Omental fat pad (tissue), 4 donors: Measurements from ENCODE around the gene B4GALNT4. TPM values are rescaled to one million over a fixed set of nuclear protein-coding genes. Genes with fewer than 3 reads are reported as not detected.

Experiments
- ATAC-seq: fragments of 150-250 bp; one replicate; pipeline ENCODE4 v1.9.1; 2016; ENCODE audit warnings: mild to moderate bottlenecking, moderate library complexity; ENCODE audit not compliant: low FRiP score
- DNase-seq: peaks from one replicate; pipeline ENCODE4 v3.0.0-alpha.2; 2019; ENCODE audit warnings: low spot score
- CTCF ChIP-seq, 3 donors: fragments of 450-650 bp; IDR thresholded peaks; one replicate each; pipeline ENCODE4 v1.5.1; 2016 to 2017; ENCODE audit warnings: antibody characterized with exemption in 3 of 3, mild to moderate bottlenecking in 3 of 3, moderate library complexity in 2 of 3
- total RNA-seq, 4 donors: library from RNA; depleted of rRNA; stranded (reverse); fragments of >200 nt; gene quantifications; one replicate each; pipeline ENCODE4 v1.1.0, GENCODE V29; 2016

B4GALNT4 gene
- total RNA-seq, 4 donors from 2014 or later, result 1.4 to 4.1 (median 2.5) TPM

GRCh38 chr11:350723-351255 is 18.5 kb upstream of the B4GALNT4 start:
- no peak for DNase-seq
- ATAC-seq, result no peak
- no peak for TF ChIP-seq CTCF (IDR thresholded peaks at IDR 0.05)

- ATAC-seq (no peak), DNase-seq (no peak)
- TF ChIP-seq CTCF (IDR thresholded peaks at IDR 0.05), result no peak
Observed at GRCh38 chr11:351411-351810, 17.9 kb upstream of the B4GALNT4 start.

- no peak for TF ChIP-seq CTCF (IDR thresholded peaks at IDR 0.05)
- no peak for DNase-seq
- ATAC-seq, result no peak
Observed at GRCh38 chr11:352456-353031, 16.8 kb upstream of the B4GALNT4 start.

- ATAC-seq (peak; percentile 41), DNase-seq (peak; percentile 52)
- TF ChIP-seq CTCF (IDR thresholded peaks at IDR 0.05), result no peak
Observed at GRCh38 chr11:353179-353873, 16.0 kb upstream of the B4GALNT4 start.

- peak; percentile 90 for ATAC-seq
- no peak for TF ChIP-seq CTCF (IDR thresholded peaks at IDR 0.05)
- DNase-seq, result peak; percentile 77
Observed at GRCh38 chr11:355581-356458, 13.5 kb upstream of the B4GALNT4 start.

- ATAC-seq (no peak), DNase-seq (no peak)
- no peak for TF ChIP-seq CTCF (IDR thresholded peaks at IDR 0.05)
Observed at GRCh38 chr11:356610-357009, 12.7 kb upstream of the B4GALNT4 start.
